Amniotic epithelial cell (primary cell): Measurements from ENCODE around the gene SHB.

ENCODE experiments used
- DNase-seq: peaks from one replicate; pipeline ENCODE4 v3.0.0-alpha.2; 2010; ENCODE audit warnings: low read depth

Gene SHB, protein sequence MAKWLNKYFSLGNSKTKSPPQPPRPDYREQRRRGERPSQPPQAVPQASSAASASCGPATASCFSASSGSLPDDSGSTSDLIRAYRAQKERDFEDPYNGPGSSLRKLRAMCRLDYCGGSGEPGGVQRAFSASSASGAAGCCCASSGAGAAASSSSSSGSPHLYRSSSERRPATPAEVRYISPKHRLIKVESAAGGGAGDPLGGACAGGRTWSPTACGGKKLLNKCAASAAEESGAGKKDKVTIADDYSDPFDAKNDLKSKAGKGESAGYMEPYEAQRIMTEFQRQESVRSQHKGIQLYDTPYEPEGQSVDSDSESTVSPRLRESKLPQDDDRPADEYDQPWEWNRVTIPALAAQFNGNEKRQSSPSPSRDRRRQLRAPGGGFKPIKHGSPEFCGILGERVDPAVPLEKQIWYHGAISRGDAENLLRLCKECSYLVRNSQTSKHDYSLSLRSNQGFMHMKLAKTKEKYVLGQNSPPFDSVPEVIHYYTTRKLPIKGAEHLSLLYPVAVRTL

GRCh38 chr9:38068701-38069628 is at the start of gene SHB:
Gene SHB, minus strand, starts transcription at chr9:38069227. Its CDS starts 582 bp downstream, at chr9:38068645.
- peak; percentile 50 for DNase-seq

- DNase-seq: no peak
Measured at GRCh38 chr9:38117651-38118050, 48.6 kb upstream of the SHB start.

GRCh38 chr9:38114905-38115304 is 45.9 kb upstream of the SHB start:
- no peak for DNase-seq

DNA sequence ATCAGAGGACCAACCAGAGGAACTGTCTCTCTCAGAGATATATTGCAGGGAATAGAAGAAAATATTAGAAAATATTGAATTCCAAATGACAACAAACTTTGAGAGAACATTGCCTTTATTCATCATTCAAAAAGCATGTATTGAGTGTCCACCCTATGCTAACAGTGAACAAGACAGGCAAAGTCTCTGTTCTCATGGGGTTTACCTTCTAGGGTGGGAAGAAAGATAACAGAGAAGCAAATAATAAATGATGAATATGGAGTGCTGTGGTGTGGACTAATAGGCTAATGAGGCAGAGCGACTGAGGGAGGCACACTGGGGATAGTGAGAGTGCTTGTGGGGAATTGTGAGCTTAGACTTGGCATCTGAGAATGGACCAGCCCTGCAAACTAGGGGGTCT is 43.4 kb upstream of the SHB start:
- DNase-seq: no peak

GRCh38 chr9:38112049-38112448 is 43.0 kb upstream of the SHB start:
- DNase-seq: peak; percentile 1

DNA sequence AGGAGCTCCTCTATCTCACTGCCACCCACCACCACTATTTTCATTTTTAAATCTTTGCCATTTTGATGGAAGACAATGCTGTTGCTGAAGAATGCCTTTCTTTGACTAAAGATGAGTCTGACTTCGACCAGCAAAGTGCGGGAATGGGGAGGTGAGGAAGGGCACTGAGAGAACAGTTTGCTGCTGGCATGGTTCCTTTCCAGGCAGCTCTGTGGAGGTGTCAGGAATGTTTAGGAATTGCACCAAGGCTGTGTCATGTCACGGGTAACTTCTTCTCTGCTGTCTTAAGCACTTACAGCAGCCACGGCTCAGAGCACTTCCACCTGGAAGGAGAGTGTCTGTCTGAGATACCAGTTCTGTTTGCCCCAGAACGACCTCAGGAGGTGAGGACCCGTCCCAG is 41.4 kb upstream of the SHB start:
- no peak for DNase-seq

GRCh38 chr9:38109601-38110000 is 40.6 kb upstream of the SHB start:
- no peak for DNase-seq

DNA sequence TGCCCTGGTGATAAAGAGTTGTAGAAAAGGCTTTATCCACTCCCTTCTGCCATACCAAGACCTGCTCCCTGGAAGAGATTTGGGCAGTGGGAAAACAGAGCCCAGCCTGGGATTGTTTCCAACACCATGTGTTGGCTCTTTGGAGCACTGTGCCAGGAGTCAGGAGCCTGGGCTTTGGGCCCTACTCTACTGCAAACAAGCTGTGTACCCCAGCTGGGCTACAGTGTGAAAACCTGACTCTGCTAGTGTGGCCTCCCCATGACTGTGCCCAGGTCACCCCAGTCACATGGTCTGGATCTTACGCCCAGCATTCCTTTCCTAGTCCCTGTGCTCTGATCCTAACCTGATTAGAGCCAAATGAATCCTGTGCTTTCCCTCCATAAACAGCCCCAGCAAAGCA is 39.3 kb upstream of the SHB start:
- DNase-seq: no peak

GRCh38 chr9:38107811-38108304 is 38.8 kb upstream of the SHB start:
- no peak for DNase-seq

DNA sequence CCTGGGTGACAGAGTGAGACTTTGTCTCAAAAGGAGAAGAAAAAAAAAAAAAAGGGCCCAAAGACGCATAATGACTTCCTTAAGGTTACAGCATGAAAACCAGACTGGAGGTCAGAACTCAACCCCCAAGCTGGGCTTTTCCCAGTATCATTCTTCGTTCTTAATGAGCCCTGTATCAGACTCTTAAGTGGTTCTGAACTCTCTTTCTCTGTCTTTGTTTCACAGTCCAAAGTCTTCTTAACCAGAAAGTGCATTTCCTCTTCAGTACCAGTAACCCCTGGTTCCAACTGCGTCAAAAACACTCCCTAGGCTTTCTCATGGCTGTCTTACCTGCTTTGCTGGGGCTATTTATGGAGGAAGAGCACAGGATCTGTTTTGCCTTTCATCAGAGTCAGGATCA is 38.4 kb upstream of the SHB start:
- no peak for DNase-seq

DNA sequence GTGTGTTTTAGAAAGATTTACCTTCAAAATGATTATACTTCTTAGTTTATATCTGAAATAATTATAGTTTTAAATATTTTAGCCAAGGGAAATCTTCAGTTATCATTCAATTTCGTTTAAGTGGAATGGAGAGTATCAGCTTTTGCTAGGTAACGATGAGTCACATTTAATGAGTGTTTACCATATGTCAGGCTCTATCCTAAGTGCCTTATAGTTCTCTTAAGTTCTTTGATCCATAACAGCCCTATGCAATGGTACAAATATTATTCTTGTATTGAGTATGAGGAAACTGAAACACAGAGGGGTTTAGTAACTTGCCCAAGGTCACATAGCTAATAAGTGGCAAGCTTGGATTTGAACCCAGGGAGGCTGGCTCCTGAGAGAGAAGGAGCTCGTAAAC is 37.5 kb upstream of the SHB start:
- no peak for DNase-seq

GRCh38 chr9:38103340-38103739 is 34.3 kb upstream of the SHB start:
- DNase-seq: no peak

DNA sequence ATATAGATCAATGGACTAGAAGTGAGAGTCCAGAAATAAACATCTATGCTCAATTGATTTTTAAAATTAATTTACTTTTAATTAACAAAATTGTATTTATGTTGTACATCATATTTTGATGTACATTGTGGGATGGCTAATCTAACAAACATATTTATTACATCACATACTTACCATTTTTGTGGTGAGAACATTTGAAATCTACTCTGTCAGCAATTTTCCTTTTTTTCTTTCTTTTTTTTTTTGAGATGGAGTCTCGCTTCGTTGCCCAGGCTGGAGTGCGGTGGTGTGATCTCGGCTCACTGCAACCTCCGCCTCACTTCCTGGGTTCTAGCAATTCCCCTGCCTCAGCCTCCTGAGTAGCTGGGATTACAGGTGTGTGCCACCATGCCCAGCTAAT is 32.4 kb upstream of the SHB start:
- no peak for DNase-seq

GRCh38 chr9:38096238-38096805 is 27.3 kb upstream of the SHB start:
- DNase-seq: no peak

- DNase-seq: no peak
Measured at GRCh38 chr9:38094165-38094564, 25.1 kb upstream of the SHB start.

GRCh38 chr9:38092656-38093055 is 23.6 kb upstream of the SHB start:
- no peak for DNase-seq

DNA sequence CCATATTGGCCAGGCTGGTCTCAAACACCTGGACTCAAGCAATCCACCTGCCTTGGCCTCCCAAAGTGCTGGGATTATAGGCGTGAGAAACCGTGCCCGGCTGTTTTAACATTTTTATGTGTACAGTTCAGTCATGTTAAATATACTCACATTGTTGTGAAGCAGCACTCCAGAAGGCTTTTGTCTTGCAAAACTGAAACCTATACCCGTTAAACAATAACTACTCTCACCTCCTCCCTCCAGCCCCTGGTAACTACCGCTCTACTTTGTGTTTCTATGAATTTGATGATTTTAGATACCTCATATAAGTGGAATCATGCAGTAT is 23.1 kb upstream of the SHB start:
- DNase-seq: no peak

- DNase-seq: no peak
Measured at GRCh38 chr9:38091310-38092199, 22.5 kb upstream of the SHB start.

GRCh38 chr9:38090170-38090569 is 21.1 kb upstream of the SHB start:
- no peak for DNase-seq

DNA sequence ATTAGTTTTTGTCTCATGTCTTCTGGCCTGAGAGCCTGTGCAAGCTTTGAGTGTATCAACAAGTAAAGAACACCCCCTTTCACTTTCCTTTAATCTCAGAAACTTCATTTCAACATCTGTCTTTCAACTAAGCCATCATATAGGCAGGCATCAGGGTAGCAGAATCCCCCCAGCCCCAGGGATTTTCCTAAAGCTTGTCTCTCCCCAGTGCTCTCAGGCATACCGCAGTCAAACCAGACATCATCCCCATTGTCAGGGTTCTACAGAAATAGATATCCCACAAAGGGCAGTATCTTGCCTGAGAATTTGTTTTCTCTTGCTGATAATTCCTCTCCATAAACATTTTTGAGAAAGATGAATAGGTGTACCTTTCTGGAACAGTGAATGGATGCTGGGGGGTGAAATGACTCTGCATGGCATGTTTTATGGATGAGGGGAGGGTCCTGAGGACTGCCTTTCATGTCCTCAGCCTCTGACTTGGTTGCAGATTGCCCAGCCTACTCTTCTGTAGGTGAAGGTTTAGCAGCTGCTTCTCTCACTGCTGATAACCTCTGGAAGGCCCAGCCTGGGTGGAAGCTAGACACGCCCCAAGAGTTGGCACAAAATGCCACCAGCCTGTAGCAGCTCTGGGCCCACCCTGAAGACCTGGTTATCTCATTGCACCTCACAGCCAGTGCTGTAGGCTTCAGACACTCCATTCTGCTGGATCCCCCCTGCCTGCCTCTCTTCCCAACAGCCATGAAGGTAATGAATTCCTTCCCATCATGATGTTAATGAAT is 20.5 kb upstream of the SHB start:
- no peak for DNase-seq
